HG03460 (cell line): ENCODE data around the gene THAP3.

Experiments
- ATAC-seq: cut with Tn5 transposase; IDR thresholded peaks from one replicate; pipeline ENCODE4 v1.9.1; 2021; ENCODE audit not compliant: unreplicated experiment

The THAP3 gene, protein sequence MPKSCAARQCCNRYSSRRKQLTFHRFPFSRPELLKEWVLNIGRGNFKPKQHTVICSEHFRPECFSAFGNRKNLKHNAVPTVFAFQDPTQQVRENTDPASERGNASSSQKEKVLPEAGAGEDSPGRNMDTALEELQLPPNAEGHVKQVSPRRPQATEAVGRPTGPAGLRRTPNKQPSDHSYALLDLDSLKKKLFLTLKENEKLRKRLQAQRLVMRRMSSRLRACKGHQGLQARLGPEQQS

DNA sequence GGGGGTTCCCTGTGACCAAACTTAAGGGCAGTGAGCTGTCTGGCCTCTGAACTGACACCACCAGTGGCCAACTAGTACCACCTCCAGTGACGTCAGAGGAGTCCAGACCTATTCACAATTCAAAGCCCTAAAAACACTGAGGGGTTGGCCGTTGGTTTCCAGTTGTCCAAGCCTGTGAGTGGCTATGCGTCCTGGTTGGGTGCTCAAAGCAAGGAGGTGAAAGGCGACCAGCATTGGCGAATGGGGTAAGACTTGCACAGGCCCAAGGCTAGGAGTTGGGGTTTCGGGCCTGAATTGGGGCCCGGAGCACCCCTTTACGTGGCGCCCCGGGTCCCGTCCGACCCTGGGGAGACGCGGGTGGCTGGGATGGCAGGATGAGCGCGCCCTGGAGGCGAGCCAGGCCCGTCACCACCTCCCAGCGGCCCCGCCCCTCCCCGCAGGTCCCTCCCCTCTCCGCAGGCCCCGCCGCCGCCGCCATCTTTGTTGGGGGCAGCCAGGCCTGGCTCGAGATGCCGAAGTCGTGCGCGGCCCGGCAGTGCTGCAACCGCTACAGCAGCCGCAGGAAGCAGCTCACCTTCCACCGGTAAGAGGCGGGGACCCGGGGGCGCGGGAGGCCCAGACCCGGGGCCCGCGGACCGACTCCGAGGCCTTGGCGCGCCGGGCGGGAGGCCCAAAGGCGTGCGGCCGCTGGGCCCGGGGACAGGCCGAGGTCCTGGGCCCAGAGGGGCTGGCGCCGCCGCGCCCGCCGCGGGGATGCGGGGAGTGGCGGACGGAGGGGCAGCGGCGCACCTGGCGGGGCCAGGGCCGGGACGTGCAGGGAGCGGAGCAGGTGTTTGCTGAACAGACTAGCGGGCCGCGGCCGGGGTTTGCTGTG is at the start of gene THAP3:
THAP3 (plus strand) TSS at position 159 of the 874 bp plus-strand sequence; CDS start at position 510, 351 bp downstream.
- ATAC-seq = peak; percentile 78

DNA sequence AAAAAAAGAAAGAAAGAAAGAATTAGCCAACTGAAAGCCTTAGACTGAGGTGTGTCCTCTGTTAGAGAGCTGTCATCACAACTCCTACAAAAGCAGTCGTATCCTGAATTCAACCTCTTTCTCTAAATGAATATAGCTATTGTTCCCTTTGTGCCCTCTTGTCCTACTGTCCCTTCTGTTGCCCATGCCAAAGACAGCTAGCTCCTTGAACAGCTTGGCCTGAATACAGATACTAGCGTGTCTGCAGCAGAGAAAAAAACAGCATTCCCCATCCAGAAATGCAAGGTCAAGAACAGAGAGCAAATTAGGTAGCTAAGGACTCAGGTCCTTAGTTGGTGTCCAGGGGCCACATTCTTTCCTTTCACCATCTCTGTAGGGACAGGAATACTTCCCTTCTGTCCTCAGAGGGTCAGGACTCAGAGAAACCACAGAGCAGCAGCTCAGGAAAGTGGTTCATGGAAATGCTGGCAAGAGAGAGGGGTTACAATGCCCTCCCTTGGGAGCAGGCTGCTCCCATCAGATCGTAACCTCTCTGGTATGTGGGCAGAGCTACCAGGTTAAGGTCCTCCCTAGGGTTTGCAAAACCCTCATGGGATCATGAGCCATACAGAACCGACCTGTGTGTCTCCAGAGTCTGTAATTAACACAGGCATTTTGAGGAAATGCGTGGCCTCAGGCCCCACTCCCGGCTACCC is 46.7 kb upstream of the THAP3 start:
- ATAC-seq = no peak

DNA sequence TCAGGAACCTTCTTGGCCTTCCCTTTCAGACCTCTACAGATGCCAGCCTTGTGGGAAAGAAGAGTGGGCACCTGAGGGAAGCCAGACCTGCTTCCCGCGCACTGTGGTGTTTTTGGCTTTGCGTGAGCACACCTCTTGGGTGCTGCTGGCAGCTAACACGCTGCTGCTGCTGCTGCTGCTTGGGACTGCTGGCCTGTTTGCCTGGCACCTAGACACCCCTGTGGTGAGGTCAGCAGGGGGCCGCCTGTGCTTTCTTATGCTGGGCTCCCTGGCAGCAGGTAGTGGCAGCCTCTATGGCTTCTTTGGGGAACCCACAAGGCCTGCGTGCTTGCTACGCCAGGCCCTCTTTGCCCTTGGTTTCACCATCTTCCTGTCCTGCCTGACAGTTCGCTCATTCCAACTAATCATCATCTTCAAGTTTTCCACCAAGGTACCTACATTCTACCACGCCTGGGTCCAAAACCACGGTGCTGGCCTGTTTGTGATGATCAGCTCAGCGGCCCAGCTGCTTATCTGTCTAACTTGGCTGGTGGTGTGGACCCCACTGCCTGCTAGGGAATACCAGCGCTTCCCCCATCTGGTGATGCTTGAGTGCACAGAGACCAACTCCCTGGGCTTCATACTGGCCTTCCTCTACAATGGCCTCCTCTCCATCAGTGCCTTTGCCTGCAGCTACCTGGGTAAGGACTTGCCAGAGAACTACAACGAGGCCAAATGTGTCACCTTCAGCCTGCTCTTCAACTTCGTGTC is 45.9 kb upstream of the THAP3 start:
- no peak for ATAC-seq

DNA sequence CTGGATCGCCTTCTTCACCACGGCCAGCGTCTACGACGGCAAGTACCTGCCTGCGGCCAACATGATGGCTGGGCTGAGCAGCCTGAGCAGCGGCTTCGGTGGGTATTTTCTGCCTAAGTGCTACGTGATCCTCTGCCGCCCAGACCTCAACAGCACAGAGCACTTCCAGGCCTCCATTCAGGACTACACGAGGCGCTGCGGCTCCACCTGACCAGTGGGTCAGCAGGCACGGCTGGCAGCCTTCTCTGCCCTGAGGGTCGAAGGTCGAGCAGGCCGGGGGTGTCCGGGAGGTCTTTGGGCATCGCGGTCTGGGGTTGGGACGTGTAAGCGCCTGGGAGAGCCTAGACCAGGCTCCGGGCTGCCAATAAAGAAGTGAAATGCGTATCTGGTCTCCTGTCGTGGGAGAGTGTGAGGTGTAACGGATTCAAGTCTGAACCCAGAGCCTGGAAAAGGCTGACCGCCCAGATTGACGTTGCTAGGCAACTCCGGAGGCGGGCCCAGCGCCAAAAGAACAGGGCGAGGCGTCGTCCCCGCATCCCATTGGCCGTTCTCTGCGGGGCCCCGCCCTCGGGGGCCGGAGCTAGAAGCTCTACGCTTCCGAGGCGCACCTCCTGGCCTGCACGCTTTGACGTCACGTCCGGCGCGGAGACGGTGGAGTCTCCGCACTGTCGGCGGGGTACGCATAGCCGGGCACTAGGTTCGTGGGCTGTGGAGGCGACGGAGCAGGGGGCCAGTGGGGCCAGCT is 45.1 kb upstream of the THAP3 start, which contains the start of gene ZBTB48:
ZBTB48 (plus strand) TSS at position 621 of the 745 bp plus-strand sequence. CDS start 616 bp downstream, outside the sequence.
- peak; percentile 94 for ATAC-seq

DNA sequence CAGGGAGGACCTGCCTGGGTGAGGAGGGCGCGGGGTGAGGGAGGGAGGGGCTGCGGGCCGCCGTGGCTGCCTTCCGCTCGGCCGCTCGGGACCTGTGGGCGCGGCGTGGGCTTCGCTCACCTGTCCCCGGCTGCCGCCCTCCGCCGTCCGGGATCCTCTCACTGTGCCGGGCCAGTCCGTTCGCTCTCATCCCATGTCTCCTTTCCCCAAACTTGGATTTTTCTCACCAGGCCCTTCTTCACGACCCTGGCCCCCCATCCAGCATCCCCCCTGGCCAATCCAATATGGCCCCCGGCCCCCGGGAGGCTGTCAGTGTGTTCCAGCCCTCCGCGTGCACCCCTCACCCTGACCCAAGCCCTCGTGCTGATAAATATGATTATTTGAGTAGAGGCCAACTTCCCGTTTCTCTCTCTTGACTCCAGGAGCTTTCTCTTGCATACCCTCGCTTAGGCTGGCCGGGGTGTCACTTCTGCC is 44.5 kb upstream of the THAP3 start:
- no peak for ATAC-seq

DNA sequence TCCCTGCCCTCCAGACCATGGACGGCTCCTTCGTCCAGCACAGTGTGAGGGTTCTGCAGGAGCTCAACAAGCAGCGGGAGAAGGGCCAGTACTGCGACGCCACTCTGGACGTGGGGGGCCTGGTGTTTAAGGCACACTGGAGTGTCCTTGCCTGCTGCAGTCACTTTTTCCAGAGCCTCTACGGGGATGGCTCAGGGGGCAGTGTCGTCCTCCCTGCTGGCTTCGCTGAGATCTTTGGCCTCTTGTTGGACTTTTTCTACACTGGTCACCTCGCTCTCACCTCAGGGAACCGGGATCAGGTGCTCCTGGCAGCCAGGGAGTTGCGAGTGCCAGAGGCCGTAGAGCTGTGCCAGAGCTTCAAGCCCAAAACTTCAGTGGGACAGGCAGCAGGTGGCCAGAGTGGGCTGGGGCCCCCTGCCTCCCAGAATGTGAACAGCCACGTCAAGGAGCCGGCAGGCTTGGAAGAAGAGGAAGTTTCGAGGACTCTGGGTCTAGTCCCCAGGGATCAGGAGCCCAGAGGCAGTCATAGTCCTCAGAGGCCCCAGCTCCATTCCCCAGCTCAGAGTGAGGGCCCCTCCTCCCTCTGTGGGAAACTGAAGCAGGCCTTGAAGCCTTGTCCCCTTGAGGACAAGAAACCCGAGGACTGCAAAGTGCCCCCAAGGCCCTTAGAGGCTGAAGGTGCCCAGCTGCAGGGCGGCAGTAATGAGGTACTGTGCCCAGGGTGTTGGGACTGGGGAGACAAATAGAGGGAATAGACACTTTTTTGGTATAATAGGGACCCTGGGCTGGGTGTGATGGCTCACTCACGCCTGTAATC is 43.9 kb upstream of the THAP3 start:
- ATAC-seq = no peak

DNA sequence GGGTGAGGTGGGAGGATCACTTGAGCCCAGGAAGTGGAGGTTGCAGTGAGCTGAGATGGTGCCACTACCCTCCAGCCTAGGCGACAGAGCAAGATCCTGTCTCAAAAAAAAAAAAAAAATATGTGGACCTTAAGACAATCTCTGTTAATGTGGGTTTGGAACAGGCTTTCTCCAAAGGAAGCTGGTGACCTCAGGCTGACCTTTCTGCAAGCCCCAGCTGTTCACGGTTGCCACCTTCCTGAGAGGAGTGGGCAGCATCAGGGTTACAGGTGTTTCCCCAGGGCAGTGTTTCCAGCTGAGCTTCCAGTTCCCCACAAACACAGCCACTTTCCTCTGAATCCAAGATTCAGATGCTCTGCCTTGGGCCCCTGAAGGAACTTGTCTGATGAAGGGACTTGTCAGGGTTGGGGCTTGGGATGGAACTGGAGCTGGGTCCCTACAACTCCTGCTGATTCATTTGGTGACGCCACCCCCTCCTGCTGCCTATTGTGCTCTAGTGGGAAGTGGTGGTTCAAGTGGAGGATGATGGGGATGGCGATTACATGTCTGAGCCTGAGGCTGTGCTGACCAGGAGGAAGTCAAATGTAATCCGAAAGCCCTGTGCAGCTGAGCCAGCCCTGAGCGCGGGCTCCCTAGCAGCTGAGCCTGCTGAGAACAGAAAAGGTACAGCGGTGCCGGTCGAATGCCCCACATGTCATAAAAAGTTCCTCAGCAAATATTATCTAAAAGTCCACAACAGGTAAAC is 42.9 kb upstream of the THAP3 start:
- no peak for ATAC-seq

DNA sequence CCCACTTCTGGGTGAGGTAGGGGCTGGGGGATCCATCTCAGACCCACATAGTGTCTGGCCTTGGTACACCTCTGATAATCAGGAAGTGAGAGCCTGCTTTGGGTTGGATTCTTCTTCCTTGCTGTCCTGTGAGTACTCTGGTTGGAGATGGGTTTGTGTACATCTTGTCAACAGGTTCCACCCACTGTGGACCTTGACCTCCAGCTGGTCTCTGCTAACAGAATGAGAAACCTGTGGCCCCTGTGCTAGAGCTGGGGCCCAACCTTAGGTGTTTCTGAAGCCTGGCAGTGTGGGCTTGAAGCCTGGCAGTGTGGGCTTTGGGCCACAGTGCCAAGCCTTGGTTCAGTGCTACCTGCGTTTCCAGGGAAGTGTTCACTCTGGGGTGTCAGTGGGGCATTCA is 42.3 kb upstream of the THAP3 start:
- no peak for ATAC-seq

DNA sequence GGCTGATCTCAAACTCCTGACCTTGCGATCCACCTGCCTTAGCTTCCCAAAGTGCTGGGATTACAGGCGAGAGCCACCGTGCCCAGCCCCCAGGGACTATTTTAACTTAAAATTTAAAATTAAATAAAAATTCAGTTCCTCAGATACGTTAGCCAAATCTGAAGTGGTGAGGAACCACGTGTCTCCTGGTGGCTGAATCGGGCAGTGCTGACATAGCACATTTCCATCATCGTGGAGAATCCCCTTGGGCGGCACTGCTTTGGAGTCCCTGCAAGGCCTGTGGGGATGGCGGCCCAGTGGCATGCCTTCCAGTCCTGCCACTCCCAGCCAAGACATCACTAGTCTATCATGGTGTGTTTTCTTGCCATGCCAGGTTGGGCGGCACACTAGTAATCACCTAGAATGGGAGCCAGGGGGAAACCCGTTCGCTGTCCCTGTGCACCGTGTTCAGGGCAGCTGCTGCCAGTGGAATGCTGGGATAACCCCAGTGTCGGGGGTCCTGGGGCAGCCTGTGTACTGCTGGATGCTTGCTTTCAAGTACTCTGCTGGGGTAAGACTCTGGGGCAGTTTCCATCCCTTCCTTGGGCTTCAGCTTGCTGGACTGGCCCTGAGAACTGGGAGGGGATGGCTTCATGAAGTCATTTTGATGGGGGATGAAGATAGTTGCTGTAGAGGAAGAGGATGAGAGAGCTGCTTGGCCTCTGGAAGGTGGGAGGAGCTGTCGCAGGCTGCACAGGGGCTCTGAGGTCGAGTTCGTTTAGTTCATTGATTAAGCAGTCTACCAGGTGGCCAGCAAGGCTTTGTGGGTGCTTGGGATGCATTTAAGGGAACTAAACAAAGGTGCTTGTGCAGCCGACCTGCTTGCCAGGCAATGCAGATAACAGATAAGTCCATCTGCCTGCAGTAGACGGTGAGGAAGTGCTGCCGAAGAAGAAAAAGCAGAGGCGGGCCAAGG is 40.3 kb upstream of the THAP3 start:
- ATAC-seq = no peak

DNA sequence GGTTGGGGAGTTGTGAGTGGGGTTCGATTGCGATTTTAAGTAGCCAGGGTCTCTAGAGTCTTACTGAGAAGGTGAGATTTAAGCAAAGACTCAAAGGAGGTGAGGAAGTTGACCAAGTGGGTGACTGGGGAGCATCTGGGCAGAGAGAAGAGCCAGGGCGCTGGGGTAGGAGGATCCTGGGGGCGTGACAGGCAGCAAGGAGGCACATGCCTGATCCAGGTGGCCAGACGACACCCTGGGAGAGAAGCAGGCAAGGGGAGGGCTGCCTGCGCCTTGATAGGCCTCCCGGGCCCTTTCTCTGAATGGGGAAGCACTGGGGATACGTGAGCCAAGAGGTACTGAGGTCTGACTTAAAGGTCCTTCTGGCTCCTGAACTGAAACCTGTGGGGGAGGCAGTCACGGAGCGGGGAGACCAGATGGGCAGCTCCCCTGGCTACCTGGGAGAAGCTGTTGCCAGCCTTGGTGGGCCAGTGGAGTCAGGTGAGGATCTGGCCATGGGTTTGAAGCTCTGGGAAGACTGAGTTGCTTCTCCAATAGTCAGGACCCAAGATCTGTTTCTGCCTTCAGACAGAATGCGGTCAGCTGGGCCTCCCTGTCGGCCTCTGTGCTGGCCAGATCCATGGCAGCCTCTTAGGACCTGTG is 39.5 kb upstream of the THAP3 start:
- ATAC-seq = no peak

DNA sequence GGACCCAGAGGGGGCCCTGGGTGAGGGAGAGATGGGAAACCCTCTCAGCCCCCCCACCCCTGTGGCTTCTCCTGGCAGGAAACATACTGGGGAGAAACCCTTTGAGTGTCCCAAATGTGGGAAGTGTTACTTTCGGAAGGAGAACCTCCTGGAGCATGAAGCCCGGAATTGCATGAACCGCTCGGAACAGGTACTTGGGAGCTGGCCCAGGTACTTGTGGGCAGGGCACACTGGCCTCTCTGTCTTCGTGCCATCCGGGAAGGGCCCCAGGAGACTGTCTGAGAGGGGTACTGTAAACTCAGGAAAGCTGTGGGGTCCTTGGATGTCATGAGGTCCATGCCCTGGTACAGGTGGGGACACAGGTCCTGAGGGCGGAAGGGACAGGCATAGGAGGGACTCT is 38.8 kb upstream of the THAP3 start:
- ATAC-seq = no peak

DNA sequence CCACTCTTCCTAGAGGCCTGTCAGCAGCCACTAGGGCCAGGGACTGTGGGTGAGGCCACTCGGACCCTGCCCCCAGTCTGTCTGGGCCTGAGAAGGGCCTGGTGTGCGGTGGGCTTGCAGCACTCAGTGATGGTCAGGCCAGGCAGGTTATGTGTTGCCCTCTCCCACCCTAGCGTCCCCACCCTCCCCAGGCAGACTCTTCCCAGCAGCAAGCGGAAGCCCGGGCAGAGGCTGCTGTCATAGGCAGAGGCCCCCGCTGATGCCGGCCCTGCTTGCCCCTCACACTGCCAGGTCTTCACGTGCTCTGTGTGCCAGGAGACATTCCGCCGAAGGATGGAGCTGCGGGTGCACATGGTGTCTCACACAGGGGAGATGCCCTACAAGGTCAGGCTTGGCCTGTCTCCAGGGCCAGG is 38.3 kb upstream of the THAP3 start:
- ATAC-seq = no peak

DNA sequence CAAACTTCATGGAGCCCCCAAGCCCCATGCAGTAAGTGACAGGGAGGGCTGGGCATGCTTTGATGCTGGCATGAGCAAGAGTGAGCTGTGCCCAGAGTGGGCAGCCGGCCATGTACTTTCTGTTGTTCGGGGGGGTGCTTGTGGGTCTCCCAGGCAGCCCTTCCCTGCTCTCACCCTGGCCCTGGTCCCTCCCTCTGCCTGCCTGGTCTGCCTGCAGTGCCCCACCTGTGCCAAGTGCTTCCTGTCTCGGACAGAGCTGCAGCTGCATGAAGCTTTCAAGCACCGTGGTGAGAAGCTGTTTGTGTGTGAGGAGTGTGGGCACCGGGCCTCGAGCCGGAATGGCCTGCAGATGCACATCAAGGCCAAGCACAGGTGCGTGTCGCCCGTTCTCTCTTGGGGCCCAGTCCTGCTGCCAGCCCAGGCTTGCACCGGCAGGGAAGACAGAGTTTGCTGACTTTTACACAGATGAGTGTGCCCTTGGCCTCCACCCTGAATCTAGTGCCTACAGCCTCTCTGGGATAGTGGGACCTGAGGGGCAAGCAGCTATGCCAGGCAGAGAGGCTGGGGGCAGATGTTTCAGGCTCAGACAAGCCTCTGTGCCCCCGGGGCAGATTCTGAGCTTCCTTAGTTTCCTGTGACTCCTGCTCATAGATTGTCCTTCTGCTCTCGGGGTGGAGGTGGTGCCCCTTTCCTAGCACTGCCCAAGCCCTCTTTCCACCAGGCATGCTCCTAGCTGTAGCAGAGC is 37.2 kb upstream of the THAP3 start:
- ATAC-seq = no peak

DNA sequence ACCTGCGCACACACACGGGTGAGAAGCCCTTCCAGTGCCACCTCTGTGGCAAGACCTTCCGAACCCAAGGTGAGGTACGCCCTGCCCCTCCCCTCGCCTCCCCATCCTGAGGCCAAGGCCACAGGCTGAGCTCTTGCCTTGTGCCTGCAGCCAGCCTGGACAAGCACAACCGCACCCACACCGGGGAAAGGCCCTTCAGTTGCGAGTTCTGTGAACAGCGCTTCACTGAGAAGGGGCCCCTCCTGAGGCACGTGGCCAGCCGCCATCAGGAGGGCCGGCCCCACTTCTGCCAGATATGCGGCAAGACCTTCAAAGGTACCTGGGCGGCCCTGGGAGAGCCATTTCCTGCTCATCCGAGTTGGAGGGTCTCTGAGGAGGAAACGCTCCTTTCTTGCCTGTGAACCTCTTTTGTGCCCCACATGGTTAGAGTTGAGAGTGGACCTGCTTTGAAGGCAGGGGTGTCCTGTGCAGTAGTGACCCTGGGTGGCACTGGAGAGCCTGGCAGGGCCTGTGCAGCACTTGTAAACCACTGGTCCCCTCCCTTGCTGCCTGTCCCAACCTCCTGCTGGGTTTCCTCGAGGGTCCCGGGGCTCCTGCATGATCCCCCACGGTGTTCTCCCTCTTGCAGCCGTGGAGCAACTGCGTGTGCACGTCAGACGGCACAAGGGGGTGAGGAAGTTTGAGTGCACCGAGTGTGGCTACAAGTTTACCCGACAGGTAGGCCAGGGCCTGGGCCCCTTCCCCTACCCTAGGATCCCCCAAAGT is 36.4 kb upstream of the THAP3 start:
- no peak for ATAC-seq

DNA sequence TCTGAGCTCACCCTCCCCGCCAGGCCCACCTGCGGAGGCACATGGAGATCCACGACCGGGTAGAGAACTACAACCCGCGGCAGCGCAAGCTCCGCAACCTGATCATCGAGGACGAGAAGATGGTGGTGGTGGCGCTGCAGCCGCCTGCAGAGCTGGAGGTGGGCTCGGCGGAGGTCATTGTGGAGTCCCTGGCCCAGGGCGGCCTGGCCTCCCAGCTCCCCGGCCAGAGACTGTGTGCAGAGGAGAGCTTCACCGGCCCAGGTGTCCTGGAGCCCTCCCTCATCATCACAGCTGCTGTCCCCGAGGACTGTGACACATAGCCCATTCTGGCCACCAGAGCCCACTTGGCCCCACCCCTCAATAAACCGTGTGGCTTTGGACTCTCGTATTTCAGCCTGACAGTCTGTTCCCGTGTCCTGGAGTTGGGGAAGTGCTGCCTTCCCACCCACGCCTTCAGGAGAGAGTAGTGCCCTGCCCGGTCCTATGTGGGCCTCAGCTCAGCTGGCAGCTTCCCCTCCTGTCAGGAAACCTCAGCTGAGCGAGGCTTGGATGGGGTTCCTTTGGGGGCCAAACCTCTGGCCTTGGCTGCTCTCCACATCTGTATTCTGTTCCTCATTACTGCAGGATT is 35.7 kb upstream of the THAP3 start:
- no peak for ATAC-seq
